Transverse colon (tissue), 4 donors: Measurements from ENCODE around the gene AVEN. TPM values are rescaled to one million over a fixed set of nuclear protein-coding genes. Genes with fewer than 3 reads are reported as not detected.

ENCODE experiments used
- DNase-seq: peaks from one replicate; pipeline ENCODE4 v3.0.0-alpha.2; 2019
- H3K27ac ChIP-seq, 4 donors: fragments of 200-600 bp; sonication (generic); 2 replicates each; pipeline ENCODE4 v1.5.1; 2016 to 2018; ENCODE audit warnings: inconsistent platforms in 4 of 4
- H3K27me3 ChIP-seq: fragments of 200-600 bp; sonication (generic); 2 replicates; pipeline ENCODE4 v1.5.1; 2017; ENCODE audit warnings: inconsistent platforms
- H3K36me3 ChIP-seq, 4 donors: fragments of 200-600 bp; sonication (generic); 2 replicates each; pipeline ENCODE4 v1.5.1; 2017 to 2019; ENCODE audit warnings: inconsistent platforms in 4 of 4
- H3K4me1 ChIP-seq, 4 donors: fragments of 200-600 bp; sonication (generic); 2 replicates each; pipeline ENCODE4 v1.5.1; 2017 to 2020; ENCODE audit warnings: inconsistent platforms in 4 of 4
- H3K4me3 ChIP-seq, 4 donors: fragments of 200-600 bp; sonication (generic); 1 replicate in 1 of 4; 2 replicates in 3 of 4; pipeline versions ENCODE4 v1.5.1 to v1.6.1; 2017 to 2019; ENCODE audit warnings: inconsistent platforms in 4 of 4
- H3K9me3 ChIP-seq, 2 donors: fragments of 200-600 bp; sonication (generic); 2 replicates each; pipeline ENCODE4 v1.5.1; 2017 to 2019; ENCODE audit warnings: inconsistent platforms in 2 of 2
- CTCF ChIP-seq, 5 experiments: fragments of 200-600 bp in 3 of 5; fragments of 450-650 bp in 2 of 5; sonication (generic) in 3 of 5; IDR thresholded peaks; 1 replicate in 2 of 5; 2 replicates in 3 of 5; pipeline ENCODE4 v1.5.1; 2016 to 2017; ENCODE audit warnings: antibody characterized with exemption in 5 of 5, inconsistent platforms in 3 of 5, mild to moderate bottlenecking in 2 of 5, moderate library complexity in 1 of 5
- EP300 ChIP-seq: sonication (generic); formaldehyde crosslinking; IDR thresholded peaks from one replicate; pipeline ENCODE4 v1.6.1; 2017; ENCODE audit warnings: antibody characterized with exemption, low read depth
- POLR2A ChIP-seq: fragments of 450-650 bp; IDR thresholded peaks from one replicate; pipeline ENCODE4 v1.6.1; 2016; ENCODE audit warnings: antibody characterized with exemption, mild to moderate bottlenecking, moderate library complexity
- POLR2AphosphoS5 ChIP-seq, 3 donors: sonication (generic); formaldehyde crosslinking; IDR thresholded peaks; one replicate each; pipeline ENCODE4 v1.6.1; 2016; ENCODE audit warnings: antibody characterized with exemption in 3 of 3
- WGBS, 2 donors: methylation state at CpG; one replicate each; pipeline ENCODE4 v1.1.5; 2018; ENCODE audit warnings: low coverage in 1 of 2; 5-methylcytosine and 5-hydroxymethylcytosine counted together
- in situ Hi-C, 4 donors: fragments of 200-750 bp; cut with MboI; loops; one replicate each; pipeline versions ENCODE4 v1.15.0 to v1.15.1; 2017; ENCODE audit warnings: low sequenced_read_pairs in 3 of 4, low pct_ligation_motif_present in 1 of 4, low pct_unique_long_range_greater_than_20kb in 1 of 4
- intact Hi-C: fragments of 100-400 bp; cut with DNase I; formaldehyde crosslinking; loops from one replicate; pipeline ENCODE4 v1.15.1; 2023; ENCODE audit warnings: low total_unique reads
- total RNA-seq, 4 donors: library from RNA; depleted of rRNA; stranded (reverse); fragments of >200 nt; gene quantifications; one replicate each; pipeline ENCODE4 v1.1.0, GENCODE V29; 2016

The AVEN gene
- total RNA-seq, 4 donors from 2014 or later, result 4.9 to 21.3 (median 7.6) TPM

GRCh38 chr15:33980159-33980558 is 58.8 kb downstream of the AVEN start:
- DNase-seq, result no peak
- H3K27me3 ChIP-seq, result no peaks in the 10 kb centered on the region
- WGBS, 2 donors, result 53 to 64% methylated on average over 5 to 7 of the region's 7 CpGs
- peaks cover 0 to 2% (median 0%) of the 10 kb centered on the region in 4 donors for H3K4me1 ChIP-seq
- no peaks in the 10 kb centered on the region for H3K36me3 ChIP-seq
- no peak overlapping the region for H3K27ac ChIP-seq
- in situ Hi-C loops (loop anchor here in 1 of 4 donors (25.0 kb wide), 1 partner anchor 243 kb away; no protein-coding TSS in a partner anchor), intact Hi-C loops (no loop called here)
- H3K9me3 ChIP-seq, result no peaks in the 10 kb centered on the region
- no peak overlapping the region for H3K4me3 ChIP-seq
- TF ChIP-seq EP300 (no peak), CTCF (IDR thresholded peaks at IDR 0.05) (no peak), POLR2A (no peak), POLR2AphosphoS5 (IDR thresholded peaks at IDR 0.05) (no peak)

DNA sequence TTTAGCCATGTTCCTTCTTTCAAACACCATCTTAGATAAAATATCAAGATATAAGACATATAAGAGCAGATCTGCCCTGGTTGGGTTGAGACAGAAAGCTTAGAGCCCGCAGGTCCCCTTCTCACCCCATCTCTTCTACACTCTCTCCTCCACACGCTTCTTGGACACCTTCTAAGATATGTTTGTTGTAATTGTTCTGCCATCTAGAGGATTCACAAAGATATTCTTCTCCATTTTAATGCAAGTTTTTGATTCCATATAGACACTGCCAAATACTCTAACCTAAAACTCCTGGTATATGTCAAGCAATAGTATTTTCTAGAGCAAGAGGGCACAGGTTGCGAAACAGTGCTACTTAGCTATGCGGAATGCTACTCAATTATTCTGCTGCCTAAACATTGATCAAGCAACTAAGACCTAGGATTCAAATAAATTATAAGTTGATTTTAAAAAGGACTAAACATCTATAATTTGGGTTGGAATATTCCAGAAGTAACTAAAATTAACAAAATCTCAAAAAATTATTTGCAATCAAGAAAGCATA is 63.9 kb downstream of the AVEN start:
- H3K9me3 ChIP-seq, result no peaks in the 10 kb centered on the region
- no peaks in the 10 kb centered on the region for H3K36me3 ChIP-seq
- in situ Hi-C loops (loop anchor here in 1 of 4 donors (25.0 kb wide), 1 partner anchor 238 kb away; no protein-coding TSS in a partner anchor), intact Hi-C loops (no loop called here)
- H3K4me3 ChIP-seq, result no peak overlapping the region
- H3K4me1 ChIP-seq, result no peaks in the 10 kb centered on the region
- no peaks in the 10 kb centered on the region for H3K27me3 ChIP-seq
- H3K27ac ChIP-seq, result no peak overlapping the region
- no peak for TF ChIP-seq EP300
- no peak for TF ChIP-seq POLR2AphosphoS5 (IDR thresholded peaks at IDR 0.05)
- no peak for TF ChIP-seq CTCF (IDR thresholded peaks at IDR 0.05)
- WGBS, 2 donors, result 86 to 88% methylated on average over 4 of the region's 4 CpGs
- no peak for DNase-seq

DNA sequence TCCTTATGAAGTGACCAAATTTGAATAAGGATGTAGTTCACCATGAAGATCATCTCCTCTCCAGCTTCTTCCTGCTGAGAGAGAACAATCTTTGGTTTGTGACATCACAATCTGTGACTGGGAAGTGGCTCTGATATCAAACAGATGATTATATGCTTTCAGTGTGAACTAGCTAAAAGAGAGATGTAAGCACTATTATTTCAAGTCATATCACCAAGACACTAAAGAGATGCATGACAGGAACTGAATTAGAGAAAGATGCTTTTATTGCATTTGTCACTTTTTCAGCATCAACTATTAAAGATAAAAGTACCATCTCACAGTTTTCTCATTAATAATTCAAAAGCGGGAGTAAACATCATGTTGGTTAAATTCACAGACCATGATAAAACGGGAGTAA is 67.2 kb downstream of the AVEN start:
- Histone ChIP-seq H3K27ac (no peak overlapping the region), H3K36me3 (no peaks in the 10 kb centered on the region), H3K27me3 (no peaks in the 10 kb centered on the region), H3K4me3 (no peak overlapping the region), H3K9me3 (no peaks in the 10 kb centered on the region), H3K4me1 (no peaks in the 10 kb centered on the region)
- intact Hi-C loops (no loop called here), in situ Hi-C loops (loop anchor here in 2 of 4 donors (25.0 kb wide), 1 partner anchor 235 kb away; no protein-coding TSS in a partner anchor)
- DNase-seq, result no peak
- 84 to 91% methylated on average over 2 of the region's 2 CpGs for WGBS, 2 donors
- no peak for TF ChIP-seq POLR2AphosphoS5 (IDR thresholded peaks at IDR 0.05)
- no peak for TF ChIP-seq POLR2A
- TF ChIP-seq EP300, result no peak
- no peak for TF ChIP-seq CTCF (IDR thresholded peaks at IDR 0.05)

DNA sequence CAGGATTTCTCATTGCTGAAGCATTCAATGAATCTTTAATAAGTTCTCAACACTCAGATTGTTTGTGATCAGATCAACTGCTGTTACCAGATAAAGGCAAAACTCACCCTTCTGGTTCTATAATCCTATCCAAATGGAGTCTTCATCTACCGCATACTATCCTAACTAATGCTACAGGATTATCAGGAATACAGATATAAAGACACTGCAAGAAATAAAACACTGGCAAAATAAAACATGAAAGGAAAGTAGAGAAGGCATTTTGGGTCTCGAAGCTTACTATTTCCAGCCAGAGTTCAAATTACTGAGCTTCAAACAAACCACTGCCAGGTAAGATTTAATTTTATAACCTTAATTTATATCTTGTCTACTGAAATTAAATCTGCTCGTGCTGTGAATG is 70.2 kb downstream of the AVEN start:
- no peaks in the 10 kb centered on the region for H3K4me1 ChIP-seq
- H3K36me3 ChIP-seq, result no peaks in the 10 kb centered on the region
- H3K4me3 ChIP-seq, result no peak overlapping the region
- intact Hi-C loops, result no loop called here
- no peak overlapping the region for H3K27ac ChIP-seq
- in situ Hi-C loops, result loop anchor here in 2 of 4 donors (25.0 kb wide), 1 partner anchor 232 kb away; no protein-coding TSS in a partner anchor
- DNase-seq, result no peak
- 76 to 80% methylated on average over 3 of the region's 3 CpGs for whole genome bisulfite sequencing, 2 donors
- H3K27me3 ChIP-seq, result no peaks in the 10 kb centered on the region
- no peak for TF ChIP-seq CTCF (IDR thresholded peaks at IDR 0.05)
- no peak for TF ChIP-seq POLR2AphosphoS5 (IDR thresholded peaks at IDR 0.05)
- no peak for TF ChIP-seq EP300
- no peak for TF ChIP-seq POLR2A
- no peaks in the 10 kb centered on the region for H3K9me3 ChIP-seq
